Naive thymus-derived CD4-positive, alpha-beta T cell (primary cell): ENCODE results near the gene IGFBP6. TPM values are rescaled to one million over a fixed set of nuclear protein-coding genes. Genes with fewer than 3 reads are reported as not detected.

Experiments used
- ATAC-seq: fragments of 150-1000 bp; cut with Tn5 transposase; 2 replicates; pipeline ENCODE4 v1.10.0; 2021; ENCODE audit warnings: mild to moderate bottlenecking, moderate library complexity
- CTCF ChIA-PET: fragments of 350-600 bp; sonication (Branson Sonifier 250); formaldehyde crosslinking; loops from one replicate; lab custom pipeline; 2021; ENCODE audit warnings: antibody characterized with exemption; lab: Charles Lee
- POLR2A ChIA-PET: fragments of 350-600 bp; sonication (Branson Sonifier 250); formaldehyde crosslinking; loops from one replicate; lab custom pipeline; 2021; ENCODE audit warnings: antibody characterized with exemption, inconsistent platforms; lab: Charles Lee
- DNase-seq, 9 donors: peaks; one replicate each; pipeline versions ENCODE4 v3.0.0 to v3.0.0-alpha.2; 2020 to 2022; ENCODE audit warnings: mixed read lengths in 1 of 9
- H3K27ac ChIP-seq: one replicate; pipeline ENCODE4 v1.7.0; 2013; ENCODE audit warnings: mild to moderate bottlenecking, low read depth, low read length, moderate library complexity
- H3K27me3 ChIP-seq, 2 donors: one replicate each; pipeline ENCODE4 v1.7.0; 2013; ENCODE audit warnings: low read length in 2 of 2, mild to moderate bottlenecking in 2 of 2, moderate library complexity in 2 of 2; ENCODE audit not compliant: control insufficient read depth in 2 of 2, insufficient read depth in 2 of 2
- H3K36me3 ChIP-seq, 3 experiments: 1 replicate in 2 of 3; 2 replicates in 1 of 3; pipeline ENCODE4 v1.7.0; 2013; ENCODE audit warnings: low read length in 3 of 3, mild to moderate bottlenecking in 3 of 3, moderate library complexity in 1 of 3; ENCODE audit not compliant: insufficient read depth in 3 of 3, control insufficient read depth in 2 of 3
- H3K4me1 ChIP-seq, 2 donors: one replicate each; pipeline ENCODE4 v1.7.0; 2013; ENCODE audit warnings: low read length in 2 of 2, mild to moderate bottlenecking in 2 of 2, moderate library complexity in 1 of 2; ENCODE audit not compliant: control insufficient read depth in 2 of 2, insufficient read depth in 2 of 2
- H3K4me3 ChIP-seq: 2 replicates; pipeline ENCODE4 v1.7.0; 2013; ENCODE audit warnings: mild to moderate bottlenecking, low read length
- H3K9me3 ChIP-seq, 3 experiments: 1 replicate in 2 of 3; 2 replicates in 1 of 3; pipeline ENCODE4 v1.7.0; 2013; ENCODE audit warnings: low read length in 3 of 3; ENCODE audit not compliant: control insufficient read depth in 2 of 3
- H3K27ac Mint-ChIP-seq, 9 donors: one replicate each; pipeline ENCODE4 v1.8.0; 2020 to 2022; ENCODE audit warnings: mixed read lengths in 9 of 9, mild to moderate bottlenecking in 8 of 9, moderate library complexity in 5 of 9, inconsistent platforms in 2 of 9
- H3K27me3 Mint-ChIP-seq, 5 donors: one replicate each; pipeline ENCODE4 v1.8.0; 2021 to 2022; ENCODE audit warnings: mixed read lengths in 5 of 5, mild to moderate bottlenecking in 1 of 5
- H3K36me3 Mint-ChIP-seq, 5 donors: one replicate each; pipeline ENCODE4 v1.8.0; 2020 to 2022; ENCODE audit warnings: mixed read lengths in 5 of 5, mild to moderate bottlenecking in 3 of 5, inconsistent platforms in 1 of 5
- H3K4me1 Mint-ChIP-seq, 7 donors: one replicate each; pipeline ENCODE4 v1.8.0; 2020 to 2022; ENCODE audit warnings: mixed read lengths in 7 of 7, mild to moderate bottlenecking in 3 of 7, inconsistent platforms in 1 of 7
- H3K4me3 Mint-ChIP-seq, 10 donors: one replicate each; pipeline ENCODE4 v1.8.0; 2020 to 2022; ENCODE audit warnings: mild to moderate bottlenecking in 10 of 10, mixed read lengths in 10 of 10, moderate library complexity in 6 of 10, inconsistent platforms in 2 of 10
- H3K9me3 Mint-ChIP-seq, 11 donors: one replicate each; pipeline ENCODE4 v1.8.0; 2020 to 2022; ENCODE audit warnings: mixed read lengths in 11 of 11, mild to moderate bottlenecking in 4 of 11, inconsistent platforms in 1 of 11, moderate library complexity in 1 of 11
- intact Hi-C, 2 donors: fragments of 100-400 bp; cut with micrococcal nuclease; formaldehyde crosslinking; loops; one replicate each; pipeline ENCODE4 v1.15.1; 2023
- polyA plus RNA-seq, 2 donors: library from polyadenylated mRNA; unstranded; fragments of 300-500 nt; fragmentation: Illumina TruSeq; gene quantifications; one replicate each; pipeline ENCODE4 v1.2.3, GENCODE V29; 2021
- total RNA-seq, 6 experiments: library from RNA in 5 of 6; stranded (reverse) in 5 of 6; gene quantifications; 1 replicate in 5 of 6; 2 replicates in 1 of 6; pipeline ENCODE4 v1.2.3 and lab custom pipeline; 2021 to 2026

Gene IGFBP6
- total and polyA plus RNA-seq, 7 experiments from 2014 or later: 0.34 to 0.81 (median 0.54) TPM; not detected in 2

GRCh38 chr12:53133722-53134121 lies 36.3 kb downstream of the IGFBP6 start:
- Mint-ChIP-seq H3K27ac (no peak overlapping the region), H3K36me3 (peaks cover 0 to 8% (median under 1%) of the 10 kb centered on the region in 5 donors), H3K4me3 (no peak overlapping the region), H3K4me1 (peaks cover 0 to 4% (median 0%) of the 10 kb centered on the region in 7 donors), H3K9me3 (peaks cover 0 to 21% (median 7%) of the 10 kb centered on the region in 11 donors), H3K27me3 (peaks cover 8 to 18% (median 12%) of the 10 kb centered on the region in 5 donors)
- intact Hi-C loops: no loop called here
- POLR2A ChIA-PET: no interaction called here
- no peaks in the 10 kb centered on the region for H3K4me1 ChIP-seq
- no peak for ATAC-seq
- H3K9me3 ChIP-seq: no peaks in the 10 kb centered on the region
- H3K27ac ChIP-seq: no peak overlapping the region
- H3K27me3 ChIP-seq: no peaks in the 10 kb centered on the region
- no peak overlapping the region for H3K4me3 ChIP-seq
- no peak for DNase-seq
- H3K36me3 ChIP-seq: no peaks in the 10 kb centered on the region
- CTCF ChIA-PET: no interaction called here

GRCh38 chr12:53143355-53143754 lies 45.9 kb downstream of the IGFBP6 start:
- no peak for ATAC-seq
- Histone ChIP-seq H3K9me3 (no peaks in the 10 kb centered on the region), H3K27ac (no peak overlapping the region), H3K4me3 (no peak overlapping the region), H3K4me1 (no peaks in the 10 kb centered on the region), H3K27me3 (no peaks in the 10 kb centered on the region), H3K36me3 (no peaks in the 10 kb centered on the region)
- peaks cover 0 to 10% (median 1%) of the 10 kb centered on the region in 11 donors for H3K9me3 Mint-ChIP-seq
- H3K4me3 Mint-ChIP-seq: no peak overlapping the region
- no peak overlapping the region for H3K27ac Mint-ChIP-seq
- no peak for DNase-seq
- H3K36me3 Mint-ChIP-seq: peaks cover 0 to 4% (median 3%) of the 10 kb centered on the region in 5 donors
- POLR2A ChIA-PET: no interaction called here
- CTCF ChIA-PET: interaction anchor here (0.6 kb wide), 1 partner anchor 14 kb away, joined by 3 read pairs; no protein-coding TSS in a partner anchor
- intact Hi-C loops: no loop called here
- peaks cover 0 to 15% (median 5%) of the 10 kb centered on the region in 5 donors for H3K27me3 Mint-ChIP-seq
- no peaks in the 10 kb centered on the region for H3K4me1 Mint-ChIP-seq

- Mint-ChIP-seq H3K27ac (no peak overlapping the region), H3K9me3 (peaks cover 0 to 1% (median 0%) of the 10 kb centered on the region in 11 donors), H3K36me3 (no peaks in the 10 kb centered on the region), H3K4me1 (no peaks in the 10 kb centered on the region), H3K27me3 (peaks cover 0 to 15% (median 0%) of the 10 kb centered on the region in 5 donors), H3K4me3 (no peak overlapping the region)
- DNase-seq (no peak), ATAC-seq (no peak)
- H3K27me3 ChIP-seq: no peaks in the 10 kb centered on the region
- no peak overlapping the region for H3K27ac ChIP-seq
- no peaks in the 10 kb centered on the region for H3K9me3 ChIP-seq
- no peaks in the 10 kb centered on the region for H3K4me1 ChIP-seq
- H3K36me3 ChIP-seq: no peaks in the 10 kb centered on the region
- intact Hi-C loops: no loop called here
- POLR2A ChIA-PET: interaction anchor here (0.6 kb wide), 1 partner anchor 663 kb away, joined by 3 read pairs; no protein-coding TSS in a partner anchor
- no peak overlapping the region for H3K4me3 ChIP-seq
- CTCF ChIA-PET: interaction anchor here (0.7 kb wide), 1 partner anchor 82 kb away, joined by 3 read pairs; no protein-coding TSS in a partner anchor
Measured at GRCh38 chr12:53145383-53146260, 48.2 kb downstream of the IGFBP6 start.

- H3K9me3 Mint-ChIP-seq: peaks cover 0 to 1% (median 0%) of the 10 kb centered on the region in 11 donors
- no peaks in the 10 kb centered on the region for H3K27me3 ChIP-seq
- intact Hi-C loops: no loop called here
- DNase-seq (no peak), ATAC-seq (no peak)
- no peaks in the 10 kb centered on the region for H3K4me1 ChIP-seq
- ChIA-PET POLR2A (no interaction called here), CTCF (interaction anchor here (0.6 kb wide), 1 partner anchor 18 kb away, joined by 4 read pairs; no protein-coding TSS in a partner anchor)
- no peaks in the 10 kb centered on the region for H3K9me3 ChIP-seq
- H3K27ac Mint-ChIP-seq: no peak overlapping the region
- H3K4me3 ChIP-seq: no peak overlapping the region
- peaks cover 0 to 18% (median 0%) of the 10 kb centered on the region in 5 donors for H3K27me3 Mint-ChIP-seq
- no peak overlapping the region for H3K27ac ChIP-seq
- no peak overlapping the region for H3K4me3 Mint-ChIP-seq
- no peaks in the 10 kb centered on the region for H3K4me1 Mint-ChIP-seq
- no peaks in the 10 kb centered on the region for H3K36me3 Mint-ChIP-seq
- no peaks in the 10 kb centered on the region for H3K36me3 ChIP-seq
Measured at GRCh38 chr12:53147181-53147580, 49.7 kb downstream of the IGFBP6 start.

- no peak overlapping the region for H3K4me3 ChIP-seq
- H3K27me3 ChIP-seq: no peaks in the 10 kb centered on the region
- no peaks in the 10 kb centered on the region for H3K9me3 ChIP-seq
- H3K36me3 ChIP-seq: no peaks in the 10 kb centered on the region
- H3K4me1 ChIP-seq: no peaks in the 10 kb centered on the region
- no peak overlapping the region for H3K27ac ChIP-seq
- ATAC-seq (no peak), DNase-seq (no peak)
- Mint-ChIP-seq H3K4me1 (no peaks in the 10 kb centered on the region), H3K27ac (no peak overlapping the region), H3K9me3 (peaks cover 0 to 1% (median 0%) of the 10 kb centered on the region in 11 donors), H3K27me3 (peaks cover 0 to 17% (median 0%) of the 10 kb centered on the region in 5 donors), H3K4me3 (no peak overlapping the region), H3K36me3 (no peaks in the 10 kb centered on the region)
- ChIA-PET POLR2A (interaction anchor here (0.6 kb wide), 1 partner anchor 40 kb away, joined by 3 read pairs; no protein-coding TSS in a partner anchor), CTCF (no interaction called here)
- intact Hi-C loops: no loop called here
Measured at GRCh38 chr12:53147653-53148052, 50.2 kb downstream of the IGFBP6 start.

- DNase-seq (no peak), ATAC-seq (no peak)
- ChIA-PET POLR2A (no interaction called here), CTCF (interaction anchor here (0.9 kb wide), 1 partner anchor 9 kb away, joined by 3 read pairs; no protein-coding TSS in a partner anchor)
- Mint-ChIP-seq H3K4me3 (no peak overlapping the region), H3K4me1 (no peaks in the 10 kb centered on the region), H3K27me3 (peaks cover 0 to 10% (median 0%) of the 10 kb centered on the region in 5 donors), H3K9me3 (no peaks in the 10 kb centered on the region), H3K36me3 (peaks cover 0 to 3% (median 0%) of the 10 kb centered on the region in 5 donors), H3K27ac (no peak overlapping the region)
- no peaks in the 10 kb centered on the region for H3K9me3 ChIP-seq
- H3K27me3 ChIP-seq: no peaks in the 10 kb centered on the region
- intact Hi-C loops: no loop called here
- no peak overlapping the region for H3K27ac ChIP-seq
- H3K4me1 ChIP-seq: no peaks in the 10 kb centered on the region
- no peaks in the 10 kb centered on the region for H3K36me3 ChIP-seq
- H3K4me3 ChIP-seq: no peak overlapping the region
Measured at GRCh38 chr12:53151039-53151438, 53.6 kb downstream of the IGFBP6 start.
